HL-60 (cell line): ENCODE results near the gene CORIN.

Source experiments
- DNase-seq, 2 experiments: peaks; one replicate each; pipeline ENCODE4 v3.0.0-alpha.2; 2010 to 2020; ENCODE audit warnings: low read depth in 1 of 2, low spot score in 1 of 2
- H3K27ac ChIP-seq: fragments of 250-450 bp; sonication (Bioruptor Pico); replicated peaks from 2 replicates; pipeline ENCODE4 v1.5.1; 2020; ENCODE audit warnings: mild to moderate bottlenecking, moderate library complexity
- H3K27me3 ChIP-seq: fragments of 250-450 bp; sonication (Bioruptor Pico); 2 replicates; pipeline ENCODE4 v1.5.1; 2021; ENCODE audit warnings: mild to moderate bottlenecking, moderate library complexity; ENCODE audit not compliant: insufficient read depth, poor library complexity, severe bottlenecking
- H3K4me3 ChIP-seq: replicated peaks from 2 replicates; pipeline ENCODE4 v1.5.1; 2011; ENCODE audit warnings: mild to moderate bottlenecking, control low read depth, low read length; ENCODE audit not compliant: insufficient read depth
- CTCF ChIP-seq: IDR thresholded peaks from one replicate; pipeline ENCODE4 v1.5.1; 2011; ENCODE audit warnings: low read length, control low read depth, inconsistent platforms; ENCODE audit not compliant: insufficient read depth
- GABPA ChIP-seq: IDR thresholded peaks from 2 replicates; pipeline ENCODE4 v1.6.1; 2012; ENCODE audit warnings: low read depth
- POLR2AphosphoS5 ChIP-seq: IDR thresholded peaks from 2 replicates; pipeline ENCODE4 v1.6.1; 2012; ENCODE audit warnings: low read depth
- REST ChIP-seq: IDR thresholded peaks from 2 replicates; pipeline ENCODE4 v1.6.1; 2012; ENCODE audit warnings: low read depth; ENCODE audit not compliant: insufficient replicate concordance
- SPI1 ChIP-seq: IDR thresholded peaks from 2 replicates; pipeline ENCODE4 v1.6.1; 2012; ENCODE audit warnings: low read depth, mild to moderate bottlenecking, borderline replicate concordance

CORIN gene

GRCh38 chr4:47664051-47664826, 173.6 kb downstream of the CORIN start:
- DNase-seq = no peak
- no peak overlapping the region for H3K4me3 ChIP-seq
- no peaks in the 10 kb centered on the region for H3K27me3 ChIP-seq
- TF ChIP-seq REST = no peak
- no peak for TF ChIP-seq SPI1
- TF ChIP-seq POLR2AphosphoS5 = no peak
- TF ChIP-seq CTCF = no peak
- no peak for TF ChIP-seq GABPA
- H3K27ac ChIP-seq = no peak overlapping the region

- Histone ChIP-seq H3K4me3 (no peak overlapping the region), H3K27me3 (no peaks in the 10 kb centered on the region), H3K27ac (no peak overlapping the region)
- TF ChIP-seq POLR2AphosphoS5 (no peak), CTCF (no peak), GABPA (no peak), REST (no peak), SPI1 (no peak)
- no peak for DNase-seq
These were observed 174.9 kb downstream of the CORIN start for GRCh38 chr4:47662975-47663374.

- no peaks in the 10 kb centered on the region for H3K27me3 ChIP-seq
- no peak for DNase-seq
- TF ChIP-seq GABPA (no peak), POLR2AphosphoS5 (no peak), CTCF (no peak), REST (no peak)
- no peak overlapping the region for H3K4me3 ChIP-seq
- H3K27ac ChIP-seq = no peak overlapping the region
These were observed 176.1 kb downstream of the CORIN start for GRCh38 chr4:47661741-47662140.
